H1 (cell line): ENCODE measurements around the gene PPWD1. TPM values are rescaled to one million over a fixed set of nuclear protein-coding genes. Genes with fewer than 3 reads are reported as not detected.

ENCODE experiments used
- CTCF ChIA-PET: fragments of 300-600 bp; sonication (Branson Sonifier 250); formaldehyde crosslinking; loops from one replicate; lab custom pipeline; 2021; ENCODE audit not compliant: partially characterized antibody; lab: Charles Lee
- POLR2A ChIA-PET: fragments of 300-600 bp; sonication (Branson Sonifier 250); formaldehyde crosslinking; loops from one replicate; lab custom pipeline; 2021; ENCODE audit warnings: inconsistent platforms; ENCODE audit not compliant: partially characterized antibody; lab: Charles Lee
- DNase-seq, 2 experiments: peaks; one replicate each; pipeline versions ENCODE4 v3.0.0 to v3.0.0-alpha.2; 2010 to 2022; ENCODE audit warnings: low spot score in 2 of 2, low read depth in 1 of 2, mixed read lengths in 1 of 2
- FAIRE-seq: peaks from 2 replicates; lab custom pipeline; 2011; peaks lifted over from hg19 to GRCh38; lab: Jason Lieb, UNC
- H2AFZ ChIP-seq: 2 replicates; pipeline ENCODE4 v1.8.1; 2012; ENCODE audit warnings: low read length, inconsistent platforms
- H2AK5ac ChIP-seq: 2 replicates; pipeline ENCODE4 v1.6.1; 2013; ENCODE audit warnings: low read depth, low read length
- H2BK120ac ChIP-seq: replicated peaks from 2 replicates; pipeline ENCODE3; 2013; ENCODE audit warnings: low read depth, low read length, inconsistent platforms
- H2BK12ac ChIP-seq: 2 replicates; pipeline ENCODE4 v1.6.1; 2013; ENCODE audit warnings: low read depth, low read length
- H2BK15ac ChIP-seq: 2 replicates; pipeline ENCODE4 v1.6.1; 2013; ENCODE audit warnings: low read length
- H2BK20ac ChIP-seq: 2 replicates; pipeline ENCODE4 v1.6.1; 2013; ENCODE audit warnings: low read length
- H2BK5ac ChIP-seq: 2 replicates; pipeline ENCODE4 v1.6.1; 2013; ENCODE audit warnings: low read depth, low read length
- H3K14ac ChIP-seq: 2 replicates; pipeline ENCODE4 v1.6.1; 2013; ENCODE audit warnings: inconsistent platforms; ENCODE audit not compliant: insufficient read length
- H3K18ac ChIP-seq: 2 replicates; pipeline ENCODE4 v1.6.1; 2013; ENCODE audit warnings: low read length; ENCODE audit errors: extremely low read depth
- H3K23ac ChIP-seq: 2 replicates; pipeline ENCODE4 v1.6.1; 2013; ENCODE audit warnings: inconsistent platforms; ENCODE audit not compliant: insufficient read length
- H3K23me2 ChIP-seq: 2 replicates; pipeline ENCODE4 v1.6.1; 2013; ENCODE audit warnings: low read depth, low read length
- H3K27ac ChIP-seq: 2 replicates; pipeline ENCODE4 v1.6.1; 2011; ENCODE audit warnings: low read depth, low read length, inconsistent platforms
- H3K27me3 ChIP-seq, 4 experiments: replicated peaks in 1 of 4; 1 replicate in 1 of 4; 2 replicates in 3 of 4; pipeline versions ENCODE4 v1.6.1 to v1.8.1; 2011 to 2013; ENCODE audit warnings: low read length in 3 of 4, mild to moderate bottlenecking in 3 of 4, inconsistent platforms in 2 of 4, mixed read lengths in 2 of 4, moderate library complexity in 1 of 4; ENCODE audit not compliant: control insufficient read depth in 3 of 4, insufficient read depth in 3 of 4; ENCODE audit errors: extremely low read depth in 1 of 4
- H3K36me3 ChIP-seq, 4 experiments: 2 replicates each; pipeline versions ENCODE4 v1.6.1 to v1.8.1; 2011 to 2013; ENCODE audit warnings: mild to moderate bottlenecking in 4 of 4, low read length in 3 of 4, moderate library complexity in 2 of 4, control low read depth in 1 of 4, inconsistent platforms in 1 of 4; ENCODE audit not compliant: insufficient read depth in 4 of 4, control insufficient read depth in 2 of 4
- H3K4ac ChIP-seq: replicated peaks from 2 replicates; pipeline ENCODE3; 2013; ENCODE audit warnings: low read length, low read depth, mixed read lengths, inconsistent platforms; ENCODE audit not compliant: insufficient read length
- H3K4me1 ChIP-seq, 4 experiments: replicated peaks in 1 of 4; 1 replicate in 1 of 4; 2 replicates in 3 of 4; pipeline versions ENCODE4 v1.6.1 to v1.8.1; 2011 to 2013; ENCODE audit warnings: low read length in 3 of 4, inconsistent platforms in 2 of 4, mixed read lengths in 1 of 4; ENCODE audit not compliant: insufficient read depth in 4 of 4, control insufficient read depth in 3 of 4
- H3K4me2 ChIP-seq, 2 experiments: 2 replicates each; pipeline versions ENCODE4 v1.6.1 to v1.8.1; 2011 to 2013; ENCODE audit warnings: low read depth in 2 of 2, low read length in 2 of 2, control low read depth in 1 of 2, inconsistent platforms in 1 of 2, mild to moderate bottlenecking in 1 of 2; ENCODE audit not compliant: insufficient read depth in 1 of 2
- H3K4me3 ChIP-seq, 4 experiments: fragments of 200-600, 300-600 bp in 1 of 4; sonication (generic), shearing (Covaris generic), sonication (Bioruptor Twin) in 1 of 4; 2 replicates each; pipeline versions ENCODE4 v1.5.1 to v1.8.1; 2011 to 2016; ENCODE audit warnings: low read length in 4 of 4, low read depth in 3 of 4, control low read depth in 2 of 4, inconsistent platforms in 2 of 4, mild to moderate bottlenecking in 2 of 4, mixed read lengths in 1 of 4, moderate library complexity in 1 of 4; ENCODE audit not compliant: insufficient read depth in 2 of 4; ENCODE audit errors: extremely low read depth in 1 of 4
- H3K56ac ChIP-seq: replicated peaks from 2 replicates; pipeline ENCODE3; 2013; ENCODE audit warnings: low read depth, mild to moderate bottlenecking, mixed read lengths, low read length, inconsistent platforms; ENCODE audit not compliant: insufficient read length
- H3K79me1 ChIP-seq: 2 replicates; pipeline ENCODE4 v1.6.1; 2013; ENCODE audit warnings: low read depth, low read length, control low read depth
- H3K79me2 ChIP-seq, 2 experiments: 2 replicates each; pipeline versions ENCODE4 v1.6.1 to v1.8.1; 2012 to 2013; ENCODE audit warnings: low read length in 2 of 2, mild to moderate bottlenecking in 2 of 2, inconsistent platforms in 1 of 2; ENCODE audit not compliant: insufficient read depth in 2 of 2, control insufficient read depth in 1 of 2
- H3K9ac ChIP-seq, 4 experiments: replicated peaks in 1 of 4; 1 replicate in 1 of 4; 2 replicates in 3 of 4; pipeline versions ENCODE4 v1.6.1 to v1.8.1; 2011 to 2013; ENCODE audit warnings: low read depth in 3 of 4, low read length in 3 of 4, control low read depth in 2 of 4, mild to moderate bottlenecking in 2 of 4, moderate library complexity in 2 of 4, inconsistent platforms in 1 of 4; ENCODE audit errors: extremely low read depth in 1 of 4
- H3K9me3 ChIP-seq, 2 experiments: 2 replicates each; pipeline versions ENCODE4 v1.6.1 to v1.8.1; 2012 to 2013; ENCODE audit warnings: mild to moderate bottlenecking in 2 of 2, moderate library complexity in 2 of 2, control low read depth in 1 of 2, inconsistent platforms in 1 of 2, low read depth in 1 of 2, low read length in 1 of 2, mixed read lengths in 1 of 2; ENCODE audit not compliant: insufficient read depth in 2 of 2
- H4K20me1 ChIP-seq, 2 experiments: replicated peaks in 1 of 2; 2 replicates each; pipeline versions ENCODE3 to v1.8.1; 2011 to 2013; ENCODE audit warnings: inconsistent platforms in 2 of 2, low read length in 2 of 2, mild to moderate bottlenecking in 1 of 2; ENCODE audit not compliant: insufficient read depth in 2 of 2, control insufficient read depth in 1 of 2
- H4K5ac ChIP-seq: 2 replicates; pipeline ENCODE4 v1.6.1; 2013; ENCODE audit warnings: low read length, low read depth, mixed read lengths, inconsistent platforms; ENCODE audit not compliant: insufficient read length
- H4K8ac ChIP-seq: 2 replicates; pipeline ENCODE4 v1.8.0; 2013; ENCODE audit warnings: mild to moderate bottlenecking, moderate library complexity, low read length, inconsistent platforms; ENCODE audit not compliant: insufficient read depth; ENCODE audit errors: extremely low read depth
- H4K91ac ChIP-seq: replicated peaks from 2 replicates; pipeline ENCODE3; 2013; ENCODE audit warnings: low read length, mixed read lengths, inconsistent platforms; ENCODE audit not compliant: insufficient read length
- HDAC6 ChIP-seq: IDR thresholded peaks from one replicate; pipeline ENCODE4 v1.7.1; 2012; ENCODE audit warnings: low read depth, mild to moderate bottlenecking, inconsistent platforms, low read length, moderate library complexity
- POLR2AphosphoS5 ChIP-seq: IDR thresholded peaks from 2 replicates; pipeline ENCODE4 v1.6.1; 2011; ENCODE audit warnings: low read depth, low read length
- RAD21 ChIP-seq, 2 experiments: IDR thresholded peaks in 1 of 2; conservative IDR thresholded peaks in 1 of 2; 2 replicates each; pipeline ENCODE4 v1.6.1; 2011; ENCODE audit warnings: low read depth in 2 of 2, low read length in 2 of 2, improper control_type of control experiment in 1 of 2, inconsistent platforms in 1 of 2, mild to moderate bottlenecking in 1 of 2, moderate library complexity in 1 of 2
- SP1 ChIP-seq: IDR thresholded peaks from 2 replicates; pipeline ENCODE4 v1.6.1; 2011; ENCODE audit warnings: low read depth, low read length
- WGBS, 2 experiments: shearing (Covaris generic) in 1 of 2; methylation state at CpG; one replicate each; pipeline versions ENCODE4 v1.1.6 to v1.1.7; 2013 to 2015; ENCODE audit warnings: low lambda C conversion rate in 2 of 2, mixed read lengths in 2 of 2, inconsistent platforms in 1 of 2, low coverage in 1 of 2, missing lambda C conversion rate in 1 of 2; ENCODE audit not compliant: insufficient replicate concordance in 2 of 2, insufficient coverage in 1 of 2, insufficient read length in 1 of 2; ENCODE audit errors: extremely low coverage in 1 of 2, missing lambda C conversion rate in 1 of 2; 5-methylcytosine and 5-hydroxymethylcytosine counted together
- polyA plus RNA-seq, 7 experiments: library from polyadenylated mRNA; depleted of rRNA in 3 of 7; stranded (reverse) in 5 of 7; unstranded in 2 of 7; fragments of >200 nt in 5 of 7; fragments of 200-250 nt in 2 of 7; gene quantifications; 1 replicate in 5 of 7; 2 replicates in 1 of 7; 4 replicates in 1 of 7; pipeline versions ENCODE4 v1.2.1 to v1.2.3, GENCODE V29; 2011 to 2013; ENCODE audit warnings: missing spikeins in 2 of 7, mixed read lengths in 2 of 7
- total RNA-seq: library from RNA; stranded (reverse); fragmentation: NEBNext Ultra II Directional; extraction: Animal tissue kit (Norgen Biotek cat#: 25700); gene quantifications from 2 replicates; pipeline ENCODE4 v1.2.1, GENCODE V29; 2021
- TF ChIP-seq, protein P1 (sequence below): IDR thresholded peaks from 2 replicates; pipeline ENCODE4 v1.6.1; 2012; ENCODE audit warnings: inconsistent platforms

The PPWD1 gene
- total and polyA plus RNA-seq, 2 of the 8 experiments (the other 6 are each of a cell fraction or from before 2014, with no cell fraction given) = 5.0 to 35.7 TPM

DNA sequence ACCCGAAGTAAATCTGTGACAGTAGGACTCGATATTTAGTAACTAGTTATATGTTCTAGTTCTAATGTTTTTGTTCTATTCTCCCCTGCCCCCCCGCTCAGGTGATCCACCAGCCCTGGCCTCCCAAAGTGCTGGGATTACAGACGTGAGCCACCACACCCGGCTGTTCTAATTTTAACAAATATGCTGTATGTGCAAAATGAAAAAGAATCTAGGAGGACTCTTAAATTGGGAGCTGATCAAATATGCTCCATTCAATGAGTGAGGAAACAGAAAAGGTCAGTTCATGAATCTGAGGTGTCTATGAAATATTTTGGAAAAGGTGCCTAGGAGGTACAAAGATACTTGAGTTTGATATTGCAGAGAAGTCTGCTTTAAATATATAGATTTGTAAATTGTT, 17.0 kb upstream of the PPWD1 start:
- no peak overlapping the region for H3K56ac ChIP-seq
- no peak overlapping the region for H3K9ac ChIP-seq
- no peaks in the 10 kb centered on the region for H3K79me1 ChIP-seq
- H2AK5ac ChIP-seq = no peak overlapping the region
- H3K18ac ChIP-seq = no peak overlapping the region
- ChIA-PET CTCF (no interaction called here), POLR2A (interaction anchor here (1.7 kb wide), 1 partner anchor 10 kb away, joined by 4 read pairs; no protein-coding TSS in a partner anchor)
- H2BK5ac ChIP-seq = no peak overlapping the region
- 87% methylated on average over 5 of the region's 5 CpGs; no CpG with 5 or more reads in 1 of the 2 experiments for WGBS, 2 experiments
- H2BK12ac ChIP-seq = no peak overlapping the region
- no peaks in the 10 kb centered on the region for H3K79me2 ChIP-seq
- H3K4ac ChIP-seq = no peak overlapping the region
- H3K4me2 ChIP-seq = no peak overlapping the region
- H2AFZ ChIP-seq = no peak overlapping the region
- H3K4me1 ChIP-seq = no peaks in the 10 kb centered on the region
- H3K23me2 ChIP-seq = no peaks in the 10 kb centered on the region
- no peak overlapping the region for H3K27ac ChIP-seq
- H3K9me3 ChIP-seq = no peaks in the 10 kb centered on the region
- no peak overlapping the region for H2BK120ac ChIP-seq
- FAIRE-seq (no peak), DNase-seq (no peak)
- no peaks in the 10 kb centered on the region for H4K20me1 ChIP-seq
- no peak overlapping the region for H3K23ac ChIP-seq
- peaks cover 7 to 53% (median 22%) of the 10 kb centered on the region in 4 experiments; a peak in 7 of 8 replicates for H3K36me3 ChIP-seq
- no peaks in the 10 kb centered on the region for H3K27me3 ChIP-seq
- no peak overlapping the region for H2BK15ac ChIP-seq
- H3K14ac ChIP-seq = no peak overlapping the region
- H4K91ac ChIP-seq = no peak overlapping the region
- H4K8ac ChIP-seq = no peak overlapping the region
- H2BK20ac ChIP-seq = no peak overlapping the region
- H4K5ac ChIP-seq = no peak overlapping the region
- no peak overlapping the region for H3K4me3 ChIP-seq
- TF ChIP-seq RAD21 (IDR thresholded peaks at IDR 0.05 in 1 of 2, conservative IDR thresholded peaks at IDR 0.05 in 1 of 2; ENCODE audit: low read depth in 2 of 2, low read length in 2 of 2) = no peak
- no peak for TF ChIP-seq HDAC6
- TF ChIP-seq, protein P1, sequence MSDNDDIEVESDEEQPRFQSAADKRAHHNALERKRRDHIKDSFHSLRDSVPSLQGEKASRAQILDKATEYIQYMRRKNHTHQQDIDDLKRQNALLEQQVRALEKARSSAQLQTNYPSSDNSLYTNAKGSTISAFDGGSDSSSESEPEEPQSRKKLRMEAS = no peak
- no peak for TF ChIP-seq POLR2AphosphoS5
- no peak for TF ChIP-seq SP1
